Measurements from ENCODE around the gene SOX5. TPM values are rescaled to one million over a fixed set of nuclear protein-coding genes. Genes with fewer than 3 reads are reported as not detected.

SOX5 gene
- total and polyA plus RNA-seq, 12 donors: 0.47 to 10.4 (median 1.9) TPM

GRCh38 chr12:23891115-23891514, 58.4 kb downstream of the SOX5 start:
- WGBS, 4 donors: 78 to 90% (median 81%) methylated on average over 3 of the region's 3 CpGs
- Histone ChIP-seq H3K27ac (no peak overlapping the region), H3K4me1 (replicated peaks in 1 of 2) (no peaks in the 10 kb centered on the region), H3K4me3 (no peak overlapping the region), H3K36me3 (replicated peaks in 1 of 2) (no peaks in the 10 kb centered on the region), H3K27me3 (no peaks in the 10 kb centered on the region), H3K9me3 (replicated peaks in 1 of 3) (no peaks in the 10 kb centered on the region)
- TF ChIP-seq CTCF (IDR thresholded peaks at IDR 0.05) (no peak), POLR2A (IDR thresholded peaks at IDR 0.05) (no peak)
- DNase-seq: no peak
- intact Hi-C loops (cut with DNase I): no loop called here

GRCh38 chr12:23889069-23889440, 60.4 kb downstream of the SOX5 start:
- Histone ChIP-seq H3K27me3 (no peaks in the 10 kb centered on the region), H3K36me3 (replicated peaks in 1 of 2) (no peaks in the 10 kb centered on the region), H3K4me3 (no peak overlapping the region), H3K4me1 (replicated peaks in 1 of 2) (no peaks in the 10 kb centered on the region), H3K9me3 (replicated peaks in 1 of 3) (no peaks in the 10 kb centered on the region), H3K27ac (no peak overlapping the region)
- 82 to 84% (median 83%) methylated on average over 4 of the region's 4 CpGs for WGBS, 4 donors
- intact Hi-C loops (cut with DNase I): no loop called here
- TF ChIP-seq POLR2A (IDR thresholded peaks at IDR 0.05) (no peak), CTCF (IDR thresholded peaks at IDR 0.05) (no peak)
- DNase-seq: no peak

GRCh38 chr12:23888396-23889068, 60.9 kb downstream of the SOX5 start:
- no peaks in the 10 kb centered on the region for H3K4me1 ChIP-seq (replicated peaks in 1 of 2)
- intact Hi-C loops (cut with DNase I): no loop called here
- TF ChIP-seq POLR2A (IDR thresholded peaks at IDR 0.05) (no peak), CTCF (IDR thresholded peaks at IDR 0.05) (no peak)
- no peak for DNase-seq
- H3K9me3 ChIP-seq (replicated peaks in 1 of 3): no peaks in the 10 kb centered on the region
- H3K36me3 ChIP-seq (replicated peaks in 1 of 2): no peaks in the 10 kb centered on the region
- no peaks in the 10 kb centered on the region for H3K27me3 ChIP-seq
- WGBS, 4 donors: 54 to 66% (median 57%) methylated on average over 5 of the region's 5 CpGs
- no peak overlapping the region for H3K4me3 ChIP-seq
- H3K27ac ChIP-seq: no peak overlapping the region

- TF ChIP-seq CTCF (IDR thresholded peaks at IDR 0.05) (no peak), POLR2A (IDR thresholded peaks at IDR 0.05) (no peak)
- intact Hi-C loops (cut with DNase I): no loop called here
- 48 to 57% (median 53%) methylated on average over 3 of the region's 3 CpGs for WGBS, 4 donors
- Histone ChIP-seq H3K36me3 (replicated peaks in 1 of 2) (no peaks in the 10 kb centered on the region), H3K4me3 (no peak overlapping the region), H3K9me3 (replicated peaks in 1 of 3) (no peaks in the 10 kb centered on the region), H3K27ac (no peak overlapping the region), H3K27me3 (no peaks in the 10 kb centered on the region), H3K4me1 (replicated peaks in 1 of 2) (no peaks in the 10 kb centered on the region)
- DNase-seq: no peak
These were observed 62.2 kb downstream of the SOX5 start for GRCh38 chr12:23887055-23887835.

All from adrenal gland (tissue), 12 donors.